NCI-H748 (cell line): ENCODE measurements around the gene CXCR1.
"Not testable (repeated sequence)": the region's sequence is repeated elsewhere in the genome, so short reads cannot be mapped to it uniquely, and the experiment has no call there.

Experiments used
- DNase-seq: peaks from one replicate; lab custom pipeline; 2025; ENCODE audit not compliant: unreplicated experiment; lab: John Stamatoyannopoulos, UW

The CXCR1 gene

GRCh38 chr2:218162814-218163213 lies 3.9 kb downstream of the CXCR1 start:
- no peak for DNase-seq

GRCh38 chr2:218161644-218162043 lies 5.1 kb downstream of the CXCR1 start:
- DNase-seq, result no peak

- no peak for DNase-seq
These were observed 10.7 kb downstream of the CXCR1 start for GRCh38 chr2:218155953-218156479.

- no peak for DNase-seq
These were observed 14.0 kb downstream of the CXCR1 start for GRCh38 chr2:218152777-218153176.

- DNase-seq, result no peak
These were observed 14.6 kb downstream of the CXCR1 start for GRCh38 chr2:218152172-218152571.

GRCh38 chr2:218149848-218150440 lies 16.8 kb downstream of the CXCR1 start:
- DNase-seq, result no peak

- no peak for DNase-seq
These were observed 17.7 kb downstream of the CXCR1 start for GRCh38 chr2:218149098-218149497.

GRCh38 chr2:218146056-218146455 lies 20.7 kb downstream of the CXCR1 start:
- DNase-seq, result no peak

- DNase-seq, result no peak
These were observed 21.6 kb downstream of the CXCR1 start for GRCh38 chr2:218145124-218145523.

GRCh38 chr2:218138047-218138446 lies 28.7 kb downstream of the CXCR1 start:
- no peak for DNase-seq

GRCh38 chr2:218137514-218137913 lies 29.2 kb downstream of the CXCR1 start:
- DNase-seq, result no peak

GRCh38 chr2:218130822-218131221 lies 35.9 kb downstream of the CXCR1 start:
- DNase-seq, result no peak

- DNase-seq, result no peak
These were observed 36.4 kb downstream of the CXCR1 start for GRCh38 chr2:218130377-218130776.

GRCh38 chr2:218129458-218130135 lies 37.2 kb downstream of the CXCR1 start:
- DNase-seq, result no peak

- no peak for DNase-seq
These were observed 37.8 kb downstream of the CXCR1 start for GRCh38 chr2:218128781-218129457.

GRCh38 chr2:218127929-218128455 lies 38.8 kb downstream of the CXCR1 start:
- no peak for DNase-seq

- no peak for DNase-seq
These were observed 41.1 kb downstream of the CXCR1 start, which contains the start of gene CXCR2 for GRCh38 chr2:218125626-218126080. Gene CXCR2 (plus strand): TSS chr2:218126028. CDS start chr2:218134802, 8,774 bp downstream.

- DNase-seq, result no peak
These were observed 41.7 kb downstream of the CXCR1 start for GRCh38 chr2:218125095-218125494.

- DNase-seq, result no peak
These were observed 42.8 kb downstream of the CXCR1 start for GRCh38 chr2:218123986-218124385.

GRCh38 chr2:218122286-218122685 lies 44.5 kb downstream of the CXCR1 start:
- DNase-seq, result not testable (repeated sequence)

- not testable (repeated sequence) for DNase-seq
These were observed 45.0 kb downstream of the CXCR1 start for GRCh38 chr2:218121789-218122188.
